ENCODE results near the gene CIBAR2. TPM values are rescaled to one million over a fixed set of nuclear protein-coding genes. Genes with fewer than 3 reads are reported as not detected.

CIBAR2 gene
- total RNA-seq, 5 donors from 2014 or later (not counting 1 experiment from before 2014, with no cell fraction given) = not detected

- Histone ChIP-seq H3K9me3 (no peaks in the 10 kb centered on the region), H3K27ac (ENCODE audit: low read length) (no peak overlapping the region), H3K27me3 (replicated peaks in 1 of 2; ENCODE audit: control insufficient read depth in 2 of 2, extremely low read depth in 1 of 2, insufficient read depth in 2 of 2, low read length in 1 of 2) (peaks cover 0 to 4% of the 10 kb centered on the region in 2 experiments), H3K36me3 (ENCODE audit: control insufficient read depth in 2 of 2, extremely low read depth in 1 of 2, insufficient read depth in 1 of 2, low read length in 1 of 2) (no peaks in the 10 kb centered on the region), H3K4me3 (ENCODE audit: control insufficient read depth in 1 of 2, extremely low read depth in 1 of 2, low read length in 1 of 2) (no peak overlapping the region), H3K4me1 (ENCODE audit: control insufficient read depth in 1 of 2, extremely low read depth in 1 of 2, insufficient read depth in 2 of 2, low read length in 2 of 2) (no peaks in the 10 kb centered on the region)
- Mint-ChIP-seq H3K4me1 (no peaks in the 10 kb centered on the region), H3K27me3 (peaks cover 0 to 5% of the 10 kb centered on the region in 2 donors), H3K4me3 (no peak overlapping the region), H3K9me3 (no peaks in the 10 kb centered on the region), H3K36me3 (no peaks in the 10 kb centered on the region), H3K27ac (no peak overlapping the region)
- WGBS (ENCODE audit: insufficient coverage) = 87% methylated on average over 9 of the region's 9 CpGs
- ChIA-PET POLR2A (no interaction called here), CTCF (no interaction called here)
- DNase-seq = no peak
- ATAC-seq (replicated peaks in 1 of 4) = no peak
These were observed 38.2 kb upstream of the CIBAR2 start for GRCh38 chr16:85150331-85150940.

GRCh38 chr16:85149776-85150175, 37.5 kb upstream of the CIBAR2 start:
- H3K4me1 Mint-ChIP-seq = no peaks in the 10 kb centered on the region
- no peak overlapping the region for H3K4me3 ChIP-seq (ENCODE audit: control insufficient read depth in 1 of 2, extremely low read depth in 1 of 2, low read length in 1 of 2)
- no peaks in the 10 kb centered on the region for H3K36me3 Mint-ChIP-seq
- ATAC-seq (replicated peaks in 1 of 4) (no peak), DNase-seq (no peak)
- no peak overlapping the region for H3K27ac ChIP-seq (ENCODE audit: low read length)
- peaks cover 0 to 11% of the 10 kb centered on the region in 2 experiments for H3K27me3 ChIP-seq (replicated peaks in 1 of 2; ENCODE audit: control insufficient read depth in 2 of 2, extremely low read depth in 1 of 2, insufficient read depth in 2 of 2, low read length in 1 of 2)
- H3K27me3 Mint-ChIP-seq = peaks cover 0 to 8% of the 10 kb centered on the region in 2 donors
- no peak overlapping the region for H3K4me3 Mint-ChIP-seq
- H3K9me3 Mint-ChIP-seq = no peaks in the 10 kb centered on the region
- no peaks in the 10 kb centered on the region for H3K36me3 ChIP-seq (ENCODE audit: control insufficient read depth in 2 of 2, extremely low read depth in 1 of 2, insufficient read depth in 1 of 2, low read length in 1 of 2)
- no peaks in the 10 kb centered on the region for H3K9me3 ChIP-seq
- H3K4me1 ChIP-seq (ENCODE audit: control insufficient read depth in 1 of 2, extremely low read depth in 1 of 2, insufficient read depth in 2 of 2, low read length in 2 of 2) = no peaks in the 10 kb centered on the region
- WGBS (ENCODE audit: insufficient coverage) = 85% methylated on average over 12 of the region's 14 CpGs
- ChIA-PET POLR2A (no interaction called here), CTCF (no interaction called here)
- H3K27ac Mint-ChIP-seq = no peak overlapping the region

GRCh38 chr16:85148931-85149330, 36.7 kb upstream of the CIBAR2 start:
- Mint-ChIP-seq H3K4me1 (no peaks in the 10 kb centered on the region), H3K4me3 (no peak overlapping the region), H3K27me3 (peaks cover 0 to 9% of the 10 kb centered on the region in 2 donors), H3K36me3 (no peaks in the 10 kb centered on the region), H3K27ac (no peak overlapping the region), H3K9me3 (no peaks in the 10 kb centered on the region)
- 83% methylated on average over 9 of the region's 9 CpGs for WGBS (ENCODE audit: insufficient coverage)
- no peak for DNase-seq
- Histone ChIP-seq H3K27ac (ENCODE audit: low read length) (no peak overlapping the region), H3K4me3 (ENCODE audit: control insufficient read depth in 1 of 2, extremely low read depth in 1 of 2, low read length in 1 of 2) (no peak overlapping the region), H3K4me1 (ENCODE audit: control insufficient read depth in 1 of 2, extremely low read depth in 1 of 2, insufficient read depth in 2 of 2, low read length in 2 of 2) (no peaks in the 10 kb centered on the region), H3K36me3 (ENCODE audit: control insufficient read depth in 2 of 2, extremely low read depth in 1 of 2, insufficient read depth in 1 of 2, low read length in 1 of 2) (no peaks in the 10 kb centered on the region), H3K27me3 (replicated peaks in 1 of 2; ENCODE audit: control insufficient read depth in 2 of 2, extremely low read depth in 1 of 2, insufficient read depth in 2 of 2, low read length in 1 of 2) (peaks cover 0 to 19% of the 10 kb centered on the region in 2 experiments), H3K9me3 (no peaks in the 10 kb centered on the region)
- POLR2A ChIA-PET = no interaction called here
- ATAC-seq (replicated peaks in 1 of 4) = no peak
- CTCF ChIA-PET = no interaction called here

GRCh38 chr16:85146922-85147651, 34.8 kb upstream of the CIBAR2 start:
- no peaks in the 10 kb centered on the region for H3K36me3 Mint-ChIP-seq
- H3K4me1 Mint-ChIP-seq = no peaks in the 10 kb centered on the region
- H3K27ac Mint-ChIP-seq = no peak overlapping the region
- Histone ChIP-seq H3K27ac (ENCODE audit: low read length) (no peak overlapping the region), H3K4me3 (ENCODE audit: control insufficient read depth in 1 of 2, extremely low read depth in 1 of 2, low read length in 1 of 2) (no peak overlapping the region), H3K4me1 (ENCODE audit: control insufficient read depth in 1 of 2, extremely low read depth in 1 of 2, insufficient read depth in 2 of 2, low read length in 2 of 2) (no peaks in the 10 kb centered on the region), H3K36me3 (ENCODE audit: control insufficient read depth in 2 of 2, extremely low read depth in 1 of 2, insufficient read depth in 1 of 2, low read length in 1 of 2) (no peaks in the 10 kb centered on the region), H3K9me3 (no peaks in the 10 kb centered on the region), H3K27me3 (replicated peaks in 1 of 2; ENCODE audit: control insufficient read depth in 2 of 2, extremely low read depth in 1 of 2, insufficient read depth in 2 of 2, low read length in 1 of 2) (peaks cover 0 to 36% of the 10 kb centered on the region in 2 experiments)
- H3K9me3 Mint-ChIP-seq = no peaks in the 10 kb centered on the region
- no peak overlapping the region for H3K4me3 Mint-ChIP-seq
- ATAC-seq (replicated peaks in 1 of 4) = no peak
- POLR2A ChIA-PET = no interaction called here
- CTCF ChIA-PET = interaction anchor here in 1 of 2 donors (0.6 kb wide), 1 partner anchor 749 kb away, joined by 6 read pairs; no protein-coding TSS in a partner anchor
- H3K27me3 Mint-ChIP-seq = peaks cover 0 to 19% of the 10 kb centered on the region in 2 donors
- 85% methylated on average over 24 of the region's 27 CpGs for WGBS (ENCODE audit: insufficient coverage)
- no peak for DNase-seq

- 97% methylated on average over 4 of the region's 4 CpGs for WGBS (ENCODE audit: insufficient coverage)
- CTCF ChIA-PET = no interaction called here
- no peaks in the 10 kb centered on the region for H3K36me3 Mint-ChIP-seq
- no peaks in the 10 kb centered on the region for H3K4me1 Mint-ChIP-seq
- Histone ChIP-seq H3K27ac (ENCODE audit: low read length) (no peak overlapping the region), H3K9me3 (no peaks in the 10 kb centered on the region), H3K4me3 (ENCODE audit: control insufficient read depth in 1 of 2, extremely low read depth in 1 of 2, low read length in 1 of 2) (no peak overlapping the region), H3K36me3 (ENCODE audit: control insufficient read depth in 2 of 2, extremely low read depth in 1 of 2, insufficient read depth in 1 of 2, low read length in 1 of 2) (no peaks in the 10 kb centered on the region), H3K4me1 (ENCODE audit: control insufficient read depth in 1 of 2, extremely low read depth in 1 of 2, insufficient read depth in 2 of 2, low read length in 2 of 2) (no peaks in the 10 kb centered on the region), H3K27me3 (replicated peaks in 1 of 2; ENCODE audit: control insufficient read depth in 2 of 2, extremely low read depth in 1 of 2, insufficient read depth in 2 of 2, low read length in 1 of 2) (peaks cover 0 to 42% of the 10 kb centered on the region in 2 experiments)
- DNase-seq (no peak), ATAC-seq (replicated peaks in 1 of 4) (no peak)
- H3K27me3 Mint-ChIP-seq = peaks cover 0 to 22% of the 10 kb centered on the region in 2 donors
- no peak overlapping the region for H3K4me3 Mint-ChIP-seq
- POLR2A ChIA-PET = no interaction called here
- no peak overlapping the region for H3K27ac Mint-ChIP-seq
- no peaks in the 10 kb centered on the region for H3K9me3 Mint-ChIP-seq
These were observed 34.2 kb upstream of the CIBAR2 start for GRCh38 chr16:85146532-85146797.

- no peak for ATAC-seq (replicated peaks in 1 of 4)
- CTCF ChIA-PET = no interaction called here
These were observed 33.7 kb upstream of the CIBAR2 start for GRCh38 chr16:85145734-85146531.

More at GRCh38 chr16:85145734-85146531, 33.7 kb upstream of the CIBAR2 start:
- POLR2A ChIA-PET = no interaction called here
- H3K36me3 ChIP-seq (ENCODE audit: control insufficient read depth in 2 of 2, extremely low read depth in 1 of 2, insufficient read depth in 1 of 2, low read length in 1 of 2) = no peaks in the 10 kb centered on the region
- no peaks in the 10 kb centered on the region for H3K4me1 ChIP-seq (ENCODE audit: control insufficient read depth in 1 of 2, extremely low read depth in 1 of 2, insufficient read depth in 2 of 2, low read length in 2 of 2)
- H3K36me3 Mint-ChIP-seq = no peaks in the 10 kb centered on the region
- no peak overlapping the region for H3K4me3 ChIP-seq (ENCODE audit: control insufficient read depth in 1 of 2, extremely low read depth in 1 of 2, low read length in 1 of 2)
- H3K9me3 Mint-ChIP-seq = no peaks in the 10 kb centered on the region
- no peak overlapping the region for H3K4me3 Mint-ChIP-seq
- no peaks in the 10 kb centered on the region for H3K4me1 Mint-ChIP-seq
- no peak for DNase-seq
- no peaks in the 10 kb centered on the region for H3K9me3 ChIP-seq
- 88% methylated on average over 17 of the region's 20 CpGs for whole genome bisulfite sequencing (ENCODE audit: insufficient coverage)
- no peak overlapping the region for H3K27ac ChIP-seq (ENCODE audit: low read length)
- peaks cover 0 to 43% of the 10 kb centered on the region in 2 experiments for H3K27me3 ChIP-seq (replicated peaks in 1 of 2; ENCODE audit: control insufficient read depth in 2 of 2, extremely low read depth in 1 of 2, insufficient read depth in 2 of 2, low read length in 1 of 2)
- H3K27me3 Mint-ChIP-seq = peaks cover 0 to 24% of the 10 kb centered on the region in 2 donors
- H3K27ac Mint-ChIP-seq = no peak overlapping the region

Data from T-cell (primary cell).